Neural progenitor cell (in vitro differentiated cells): ENCODE measurements around the gene PLA2G4A. TPM values are rescaled to one million over a fixed set of nuclear protein-coding genes. Genes with fewer than 3 reads are reported as not detected.

Experiments
- DNase-seq: peaks from one replicate; pipeline ENCODE4 v3.0.0-alpha.2; 2016; ENCODE audit warnings: low spot score
- H2AFZ ChIP-seq: fragments of 200-600 bp; sonication (generic); replicated peaks from 2 replicates; pipeline ENCODE4 v1.6.1; 2016; ENCODE audit warnings: antibody characterized with exemption
- H3F3A ChIP-seq: fragments of 200-600 bp; sonication (generic); 2 replicates; pipeline ENCODE4 v1.6.1; 2016; ENCODE audit warnings: antibody characterized with exemption, low read depth
- H3K27ac ChIP-seq: fragments of 200-600 bp; sonication (generic); 2 replicates; pipeline ENCODE4 v1.5.1; 2016; ENCODE audit warnings: mild to moderate bottlenecking
- H3K27me3 ChIP-seq: fragments of 200-600 bp; sonication (generic); 2 replicates; pipeline ENCODE4 v1.6.1; 2016; ENCODE audit warnings: mild to moderate bottlenecking, moderate library complexity
- H3K36me3 ChIP-seq: fragments of 200-600 bp; sonication (generic); 2 replicates; pipeline ENCODE4 v1.5.1; 2016
- H3K4me1 ChIP-seq: fragments of 200-600 bp; sonication (generic); 2 replicates; pipeline ENCODE4 v1.6.1; 2016; ENCODE audit warnings: mixed run types
- H3K4me2 ChIP-seq: fragments of 200-600 bp; sonication (generic); 2 replicates; pipeline ENCODE4 v1.6.1; 2016
- H3K4me3 ChIP-seq: fragments of 200-600 bp; sonication (generic); 2 replicates; pipeline ENCODE4 v1.5.1; 2016
- H3K79me2 ChIP-seq: fragments of 200-600 bp; sonication (generic); 2 replicates; pipeline ENCODE4 v1.6.1; 2016; ENCODE audit warnings: low read depth
- H3K9ac ChIP-seq: fragments of 200-600 bp; sonication (generic); 2 replicates; pipeline ENCODE4 v1.6.1; 2016
- H3K9me3 ChIP-seq: fragments of 200-600 bp; sonication (generic); 2 replicates; pipeline ENCODE4 v1.5.1; 2016; ENCODE audit warnings: low read depth
- H4K20me1 ChIP-seq: fragments of 200-600 bp; sonication (generic); 2 replicates; pipeline ENCODE4 v1.6.1; 2016; ENCODE audit warnings: low read depth
- H3K27ac Mint-ChIP-seq: 3 replicates; pipeline ENCODE4 v1.8.0; 2021; ENCODE audit warnings: mixed read lengths
- H3K27me3 Mint-ChIP-seq: 2 replicates; pipeline ENCODE4 v1.8.0; 2022; ENCODE audit warnings: low read depth, mild to moderate bottlenecking, inconsistent platforms, moderate library complexity, mixed read lengths; ENCODE audit not compliant: insufficient read depth
- H3K36me3 Mint-ChIP-seq: 3 replicates; pipeline ENCODE4 v1.8.0; 2021; ENCODE audit warnings: mixed read lengths
- H3K4me1 Mint-ChIP-seq: 3 replicates; pipeline ENCODE4 v1.8.0; 2021; ENCODE audit warnings: mixed read lengths
- H3K4me3 Mint-ChIP-seq: 3 replicates; pipeline ENCODE4 v1.8.0; 2021; ENCODE audit warnings: mild to moderate bottlenecking, moderate library complexity, mixed read lengths
- H3K9me3 Mint-ChIP-seq: 3 replicates; pipeline ENCODE4 v1.8.0; 2020; ENCODE audit warnings: mixed read lengths
- EZH2 ChIP-seq: fragments of 200-600 bp; sonication (generic); IDR thresholded peaks from 2 replicates; pipeline ENCODE4 v1.6.1; 2017; ENCODE audit warnings: antibody characterized with exemption, mild to moderate bottlenecking, moderate library complexity
- EZH2phosphoT487 ChIP-seq: fragments of 200-600 bp; sonication (generic); IDR thresholded peaks from 2 replicates; pipeline ENCODE4 v1.6.1; 2017; ENCODE audit warnings: antibody characterized with exemption
- total RNA-seq: library from RNA; depleted of rRNA; stranded (reverse); fragments of >200 nt; gene quantifications from 2 replicates; pipeline ENCODE4 v1.2.3, GENCODE V29; 2015; ENCODE audit warnings: low replicate concordance
- TF ChIP-seq, protein P1 (sequence below): fragments of 200-600 bp; sonication (generic); IDR thresholded peaks from 2 replicates; pipeline ENCODE4 v1.5.1; 2017; ENCODE audit warnings: antibody characterized with exemption, mild to moderate bottlenecking

The PLA2G4A gene
- total RNA-seq, 1 donor from 2014 or later: 1.0 TPM

DNA sequence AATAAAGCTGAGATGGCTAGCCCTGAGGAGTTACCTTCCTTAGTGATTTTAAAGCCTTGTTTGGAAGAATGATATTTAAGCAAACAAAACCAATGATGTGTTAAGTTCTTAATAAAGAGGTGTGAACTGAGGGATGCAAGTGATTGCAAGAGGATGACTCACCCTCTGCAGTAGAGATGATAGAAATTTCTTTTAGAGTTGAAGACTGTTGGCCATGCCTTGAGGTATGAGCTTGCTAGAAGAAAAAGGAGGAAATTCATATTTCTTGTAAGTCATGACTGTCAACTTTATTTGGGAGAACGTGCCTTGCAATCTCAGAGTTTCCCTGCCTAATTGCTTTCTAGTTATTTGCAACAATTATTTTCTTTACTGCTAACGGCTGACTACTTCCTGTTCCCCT is 94.7 kb downstream of the PLA2G4A start:
- Mint-ChIP-seq H3K4me1 (peaks cover 4% of the 10 kb centered on the region), H3K27me3 (peaks cover 2% of the 10 kb centered on the region)

DNA sequence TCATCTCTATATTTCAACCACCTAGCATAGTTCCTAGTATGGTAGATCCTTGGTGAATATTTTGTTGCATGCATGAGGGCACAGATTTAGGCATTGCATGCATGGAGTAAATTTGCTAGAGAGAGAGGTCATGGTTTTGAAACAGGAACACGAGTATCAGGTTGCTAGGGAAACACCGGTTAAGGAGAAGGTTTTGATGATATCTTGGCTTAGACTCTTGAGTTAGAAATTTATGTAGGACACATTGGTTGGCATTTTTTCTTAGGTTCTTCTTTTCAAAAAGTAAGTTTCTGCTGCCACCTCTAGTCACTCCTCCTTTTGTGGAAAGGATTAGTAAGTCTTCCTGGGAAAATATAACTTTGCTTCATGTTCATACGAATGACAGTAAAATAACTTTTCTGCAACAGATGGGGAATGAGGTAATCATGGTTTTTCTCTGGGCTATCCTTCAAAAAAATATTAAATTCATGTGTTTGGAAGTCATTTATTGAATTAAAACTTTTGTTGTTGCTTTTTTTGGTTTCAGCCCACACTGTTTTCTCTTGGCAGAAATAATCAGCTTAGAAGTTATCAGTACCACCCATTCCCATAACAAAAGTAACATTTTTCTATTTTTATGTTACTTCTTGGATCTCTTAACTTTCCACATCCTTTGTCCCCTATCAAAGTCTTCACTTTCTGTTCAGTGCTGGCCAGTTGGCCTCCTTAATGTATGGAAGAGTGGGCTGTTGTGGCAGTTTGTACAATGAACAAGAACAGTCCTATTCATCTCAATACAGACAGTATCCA is 97.3 kb downstream of the PLA2G4A start:
- no peak for DNase-seq
- H3K4me2 ChIP-seq: no peak overlapping the region
- Mint-ChIP-seq H3K9me3 (peaks cover 2% of the 10 kb centered on the region), H3K4me3 (no peak overlapping the region), H3K36me3 (peaks cover 2% of the 10 kb centered on the region), H3K4me1 (peaks cover 4% of the 10 kb centered on the region), H3K27ac (no peak overlapping the region), H3K27me3 (peaks cover 2% of the 10 kb centered on the region)
- no peaks in the 10 kb centered on the region for H3K9me3 ChIP-seq
- H3K36me3 ChIP-seq: no peaks in the 10 kb centered on the region
- no peak overlapping the region for H3K4me3 ChIP-seq
- H3K27me3 ChIP-seq: no peaks in the 10 kb centered on the region
- no peak overlapping the region for H2AFZ ChIP-seq
- TF ChIP-seq EZH2 (no peak), EZH2phosphoT487 (no peak)
- TF ChIP-seq, protein P1, sequence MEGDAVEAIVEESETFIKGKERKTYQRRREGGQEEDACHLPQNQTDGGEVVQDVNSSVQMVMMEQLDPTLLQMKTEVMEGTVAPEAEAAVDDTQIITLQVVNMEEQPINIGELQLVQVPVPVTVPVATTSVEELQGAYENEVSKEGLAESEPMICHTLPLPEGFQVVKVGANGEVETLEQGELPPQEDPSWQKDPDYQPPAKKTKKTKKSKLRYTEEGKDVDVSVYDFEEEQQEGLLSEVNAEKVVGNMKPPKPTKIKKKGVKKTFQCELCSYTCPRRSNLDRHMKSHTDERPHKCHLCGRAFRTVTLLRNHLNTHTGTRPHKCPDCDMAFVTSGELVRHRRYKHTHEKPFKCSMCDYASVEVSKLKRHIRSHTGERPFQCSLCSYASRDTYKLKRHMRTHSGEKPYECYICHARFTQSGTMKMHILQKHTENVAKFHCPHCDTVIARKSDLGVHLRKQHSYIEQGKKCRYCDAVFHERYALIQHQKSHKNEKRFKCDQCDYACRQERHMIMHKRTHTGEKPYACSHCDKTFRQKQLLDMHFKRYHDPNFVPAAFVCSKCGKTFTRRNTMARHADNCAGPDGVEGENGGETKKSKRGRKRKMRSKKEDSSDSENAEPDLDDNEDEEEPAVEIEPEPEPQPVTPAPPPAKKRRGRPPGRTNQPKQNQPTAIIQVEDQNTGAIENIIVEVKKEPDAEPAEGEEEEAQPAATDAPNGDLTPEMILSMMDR: no peak
- no peaks in the 10 kb centered on the region for H3K4me1 ChIP-seq
- no peaks in the 10 kb centered on the region for H3F3A ChIP-seq
- no peaks in the 10 kb centered on the region for H4K20me1 ChIP-seq
- H3K27ac ChIP-seq: no peak overlapping the region
- no peaks in the 10 kb centered on the region for H3K79me2 ChIP-seq
- H3K9ac ChIP-seq: no peak overlapping the region

More for the DNA sequence above, 94.7 kb downstream of the PLA2G4A start:
- DNase-seq: no peak
- no peaks in the 10 kb centered on the region for H4K20me1 ChIP-seq
- H2AFZ ChIP-seq: no peak overlapping the region
- TF ChIP-seq EZH2 (no peak), EZH2phosphoT487 (no peak)
- TF ChIP-seq, protein P1: no peak
- Mint-ChIP-seq H3K36me3 (peaks cover 2% of the 10 kb centered on the region), H3K9me3 (peaks cover 2% of the 10 kb centered on the region), H3K27ac (no peak overlapping the region), H3K4me3 (no peak overlapping the region)
- H3K9me3 ChIP-seq: no peaks in the 10 kb centered on the region
- no peaks in the 10 kb centered on the region for H3K4me1 ChIP-seq
- no peak overlapping the region for H3K27ac ChIP-seq
- no peaks in the 10 kb centered on the region for H3F3A ChIP-seq
- H3K4me3 ChIP-seq: no peak overlapping the region
- no peaks in the 10 kb centered on the region for H3K27me3 ChIP-seq
- no peaks in the 10 kb centered on the region for H3K36me3 ChIP-seq
- H3K79me2 ChIP-seq: no peaks in the 10 kb centered on the region
- H3K9ac ChIP-seq: no peak overlapping the region
- no peak overlapping the region for H3K4me2 ChIP-seq

DNA sequence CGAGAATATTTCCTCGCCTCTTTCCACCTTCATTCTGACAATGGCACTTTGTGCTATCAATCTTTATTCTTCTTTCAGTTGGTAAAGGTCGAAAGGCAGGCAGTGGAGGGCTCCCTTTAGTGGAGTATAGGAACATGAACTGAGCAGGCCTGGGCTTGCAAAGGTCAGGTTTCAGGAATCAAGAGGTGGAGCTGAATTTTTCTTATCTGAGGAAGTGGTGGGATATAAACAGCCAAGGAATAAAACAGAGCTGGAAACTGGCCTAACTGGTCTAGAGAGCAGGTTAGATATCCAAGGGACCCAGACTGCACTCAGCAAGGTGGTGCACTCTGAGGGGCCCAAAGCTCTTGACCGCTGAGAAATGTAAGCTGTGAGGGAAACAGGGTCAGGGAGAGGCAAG is 99.1 kb downstream of the PLA2G4A start:
- H3K9me3 Mint-ChIP-seq: no peaks in the 10 kb centered on the region
- Histone ChIP-seq H2AFZ (no peak overlapping the region), H3F3A (no peaks in the 10 kb centered on the region), H3K4me3 (no peak overlapping the region), H3K4me2 (no peak overlapping the region), H3K9ac (no peak overlapping the region), H3K9me3 (no peaks in the 10 kb centered on the region), H3K36me3 (no peaks in the 10 kb centered on the region), H3K79me2 (no peaks in the 10 kb centered on the region), H3K27me3 (no peaks in the 10 kb centered on the region), H3K4me1 (no peaks in the 10 kb centered on the region), H4K20me1 (no peaks in the 10 kb centered on the region), H3K27ac (no peak overlapping the region)
- no peaks in the 10 kb centered on the region for H3K36me3 Mint-ChIP-seq
- no peak for DNase-seq
- no peak overlapping the region for H3K4me3 Mint-ChIP-seq
- H3K27me3 Mint-ChIP-seq: no peaks in the 10 kb centered on the region
- TF ChIP-seq EZH2: no peak
- TF ChIP-seq EZH2phosphoT487: no peak
- TF ChIP-seq, protein P1: no peak
- no peak overlapping the region for H3K27ac Mint-ChIP-seq
- peaks cover 4% of the 10 kb centered on the region for H3K4me1 Mint-ChIP-seq
